ENCODE data around the gene IQSEC1. TPM values are rescaled to one million over a fixed set of nuclear protein-coding genes. Genes with fewer than 3 reads are reported as not detected.
A peak's percentile ranks its signal among the peaks of the same experiment; 100 is the strongest.

The IQSEC1 gene
- total and polyA plus RNA-seq, 9 of the 15 experiments (the other 6 are each of a cell fraction or from before 2014, with no cell fraction given), result 0.56 to 39.0 (median 6.8) TPM

GRCh38 chr3:12990781-12991480, 82.3 kb downstream of the IQSEC1 start:
- Histone ChIP-seq H3K9me1 (ENCODE audit: control insufficient read depth, insufficient read depth, low read length) (peaks cover 4% of the 10 kb centered on the region), H3K9me3 (replicated peaks; ENCODE audit: control insufficient read depth, insufficient read depth, low read depth, low read length) (no peaks in the 10 kb centered on the region), H3K4me1 (replicated peaks in 1 of 2; ENCODE audit: control insufficient read depth in 2 of 2, insufficient read depth in 2 of 2, low read length in 2 of 2) (peaks cover 18 to 57% of the 10 kb centered on the region in 2 experiments), H2AFZ (ENCODE audit: low read depth, low read length) (no peak overlapping the region), H4K20me1 (replicated peaks; ENCODE audit: control insufficient read depth, insufficient read depth, low read length) (no peaks in the 10 kb centered on the region), H3K79me2 (ENCODE audit: control insufficient read depth, insufficient read depth, low read length) (peaks cover 23% of the 10 kb centered on the region), H3K36me3 (ENCODE audit: control insufficient read depth, insufficient read depth, low read length) (no peaks in the 10 kb centered on the region), H3K27me3 (ENCODE audit: control insufficient read depth in 2 of 2, insufficient read depth in 2 of 2, low read length in 2 of 2) (no peaks in the 10 kb centered on the region), H3K9ac (ENCODE audit: insufficient read depth in 1 of 2, low read depth in 2 of 2, low read length in 2 of 2) (peak overlapping the region in 1 of 2 experiments; percentile 60; a peak in 1 of 4 replicates), H3K4me3 (no peak overlapping the region), H3K27ac (ENCODE audit: extremely low read depth, low read depth, low read length) (no peak overlapping the region), H3K4me2 (ENCODE audit: insufficient read depth, low read length) (no peak overlapping the region)
- TF ChIP-seq KDM1A (IDR thresholded peaks at IDR 0.05) (no peak), SRSF7 (optimal IDR thresholded peaks at IDR 0.05; ENCODE audit: low read depth, low read length) (no peak), FOXK1 (CRISPR knock-in tag; IDR thresholded peaks at IDR 0.05; ENCODE audit: borderline replicate concordance) (no peak), HDAC6 (IDR thresholded peaks at IDR 0.05; ENCODE audit: low read depth, low read length) (no peak), ARHGAP35 (IDR thresholded peaks at IDR 0.05; ENCODE audit: partially characterized antibody) (no peak), NCOR1 (IDR thresholded peaks at IDR 0.05) (no peak), NFYB (IDR thresholded peaks at IDR 0.05; ENCODE audit: extremely low read depth, insufficient read length) (no peak), TAF9B (IDR thresholded peaks at IDR 0.05; ENCODE audit: partially characterized antibody) (no peak), SRSF3 (IDR thresholded peaks at IDR 0.05; ENCODE audit: insufficient read depth, low read length) (no peak), SMARCE1 (IDR thresholded peaks at IDR 0.05) (no peak), KLF13 (tag; IDR thresholded peaks at IDR 0.05; ENCODE audit: borderline replicate concordance, low read depth) (no peak), NRF1 (conservative IDR thresholded peaks at IDR 0.05 in 1 of 2, IDR thresholded peaks at IDR 0.05 in 1 of 2) (no peak), MCM7 (IDR thresholded peaks at IDR 0.05) (no peak)
- intact Hi-C loops (cut with micrococcal nuclease), result loop anchor here (10.0 kb wide), 3 partner anchors 196 to 506 kb away; partner anchors contain the start of genes CAND2 and TSEN2
- in situ Hi-C loops (cut with MboI), result no loop called here
- BruUV-seq (replicated peaks), result no TSS peak
- POLR2A ChIA-PET, result interaction anchor here (1.0 to 2.7 kb wide), 4 partner anchors 8 to 83 kb away, joined by 3 to 9 read pairs (median 4); no protein-coding TSS in a partner anchor
- no peak for DNase-seq (ENCODE audit: extremely low read depth in 1 of 4, low spot score in 3 of 4)
- CTCF ChIA-PET (ENCODE audit: low intra/inter-chr PET ratio), result no interaction called here
- FAIRE-seq, result no peak
- ATAC-seq, result no peak
- WGBS (ENCODE audit: insufficient coverage, low coverage, missing lambda C conversion rate), result 68% methylated on average over 16 of the region's 16 CpGs
